Body of pancreas (tissue), 4 donors: ENCODE results near the gene AWAT2. TPM values are rescaled to one million over a fixed set of nuclear protein-coding genes. Genes with fewer than 3 reads are reported as not detected.

ENCODE experiments used
- ATAC-seq: fragments of 150-250 bp; one replicate; pipeline ENCODE4 v1.9.1; 2016
- DNase-seq, 4 donors: peaks; one replicate each; pipeline ENCODE4 v3.0.0-alpha.2; 2019
- H3K27ac ChIP-seq, 4 donors: fragments of 200-600 bp; sonication (generic); 1 replicate in 3 of 4; 2 replicates in 1 of 4; pipeline versions ENCODE4 v1.5.1 to v1.6.1; 2016 to 2019; ENCODE audit warnings: mild to moderate bottlenecking in 1 of 4, mixed read lengths in 1 of 4, moderate library complexity in 1 of 4
- H3K27me3 ChIP-seq, 2 donors: fragments of 200-600 bp; sonication (generic); one replicate each; pipeline ENCODE4 v1.6.0; 2016; ENCODE audit warnings: mild to moderate bottlenecking in 1 of 2
- H3K36me3 ChIP-seq, 2 donors: fragments of 200-600 bp; sonication (generic); replicated peaks in 1 of 2; 2 replicates each; pipeline ENCODE4 v1.5.1; 2016; ENCODE audit warnings: low read depth in 2 of 2; ENCODE audit not compliant: insufficient read depth in 1 of 2
- H3K4me1 ChIP-seq: fragments of 200-600 bp; sonication (generic); one replicate; pipeline ENCODE4 v1.6.0; 2016
- H3K4me3 ChIP-seq, 2 donors: fragments of 200-600 bp; sonication (generic); 1 replicate in 1 of 2; 2 replicates in 1 of 2; pipeline ENCODE4 v1.5.1; 2016 to 2019
- H3K9me3 ChIP-seq, 3 donors: fragments of 200-600 bp; sonication (generic); 1 replicate in 2 of 3; 2 replicates in 1 of 3; pipeline ENCODE4 v1.5.1; 2016
- CTCF ChIP-seq, 7 experiments: fragments of 450-650 bp in 4 of 7; fragments of 200-600 bp in 3 of 7; sonication (generic) in 3 of 7; IDR thresholded peaks; one replicate each; pipeline ENCODE4 v1.5.1; 2016 to 2019; ENCODE audit warnings: antibody characterized with exemption in 7 of 7
- POLR2A ChIP-seq, 3 donors: fragments of 450-650 bp; IDR thresholded peaks; one replicate each; pipeline ENCODE4 v1.6.1; 2016; ENCODE audit warnings: antibody characterized with exemption in 3 of 3, mild to moderate bottlenecking in 2 of 3
- WGBS, 2 donors: methylation state at CpG; one replicate each; pipeline ENCODE4 v1.1.5; 2017; 5-methylcytosine and 5-hydroxymethylcytosine counted together
- intact Hi-C: fragments of 100-400 bp; cut with DNase I; formaldehyde crosslinking; loops from one replicate; pipeline ENCODE4 v1.15.1; 2023
- total RNA-seq, 2 donors: library from RNA; depleted of rRNA; stranded (reverse); fragments of >200 nt; gene quantifications; one replicate each; pipeline ENCODE4 v1.1.0, GENCODE V29; 2016

The AWAT2 gene
- total RNA-seq, 2 donors from 2014 or later: not detected

GRCh38 chrX:70052895-70053615 lies 3.3 kb upstream of the AWAT2 start:
- 70 to 73% methylated on average over 7 to 8 of the region's 11 CpGs for WGBS, 2 donors
- Histone ChIP-seq H3K4me1 (no peaks in the 10 kb centered on the region), H3K9me3 (no peaks in the 10 kb centered on the region), H3K27me3 (no peaks in the 10 kb centered on the region), H3K36me3 (no peaks in the 10 kb centered on the region), H3K4me3 (no peak overlapping the region), H3K27ac (no peak overlapping the region)
- DNase-seq: no peak
- ATAC-seq: no peak
- TF ChIP-seq POLR2A (IDR thresholded peaks at IDR 0.05) (no peak), CTCF (IDR thresholded peaks at IDR 0.05) (no peak)
- intact Hi-C loops: no loop called here

GRCh38 chrX:70049406-70049805 lies 332 bp downstream of the AWAT2 start:
- intact Hi-C loops: no loop called here
- Histone ChIP-seq H3K9me3 (no peaks in the 10 kb centered on the region), H3K36me3 (no peaks in the 10 kb centered on the region), H3K4me3 (no peak overlapping the region), H3K27me3 (no peaks in the 10 kb centered on the region), H3K27ac (no peak overlapping the region), H3K4me1 (no peaks in the 10 kb centered on the region)
- ATAC-seq (no peak), DNase-seq (no peak)
- TF ChIP-seq CTCF (IDR thresholded peaks at IDR 0.05): no peak
- TF ChIP-seq POLR2A (IDR thresholded peaks at IDR 0.05): no peak
- WGBS, 2 donors: 63% methylated on average over 1 to 2 of the region's 3 CpGs

- ATAC-seq (no peak), DNase-seq (no peak)
- Histone ChIP-seq H3K4me1 (no peaks in the 10 kb centered on the region), H3K27ac (no peak overlapping the region), H3K9me3 (no peaks in the 10 kb centered on the region), H3K27me3 (no peaks in the 10 kb centered on the region), H3K4me3 (no peak overlapping the region), H3K36me3 (no peaks in the 10 kb centered on the region)
- TF ChIP-seq CTCF (IDR thresholded peaks at IDR 0.05) (no peak), POLR2A (IDR thresholded peaks at IDR 0.05) (no peak)
- intact Hi-C loops: no loop called here
These were observed 2.8 kb downstream of the AWAT2 start for GRCh38 chrX:70046978-70047377.

- intact Hi-C loops: no loop called here
- 49 to 57% methylated on average over 4 of the region's 4 CpGs for WGBS, 2 donors
- TF ChIP-seq CTCF (IDR thresholded peaks at IDR 0.05) (no peak), POLR2A (IDR thresholded peaks at IDR 0.05) (no peak)
- H3K36me3 ChIP-seq: no peaks in the 10 kb centered on the region
- no peak overlapping the region for H3K4me3 ChIP-seq
- ATAC-seq (no peak), DNase-seq (no peak)
- H3K9me3 ChIP-seq: no peaks in the 10 kb centered on the region
- no peaks in the 10 kb centered on the region for H3K27me3 ChIP-seq
- H3K4me1 ChIP-seq: no peaks in the 10 kb centered on the region
- H3K27ac ChIP-seq: no peak overlapping the region
These were observed 5.0 kb downstream of the AWAT2 start for GRCh38 chrX:70044541-70045245.
